Astrocyte (in vitro differentiated cells and primary cell): ENCODE results near the gene AQP12A. TPM values are rescaled to one million over a fixed set of nuclear protein-coding genes. Genes with fewer than 3 reads are reported as not detected.

Experiments
- DNase-seq: peaks from one replicate; pipeline ENCODE4 v3.0.0-alpha.2; 2010; ENCODE audit warnings: low read depth
- FAIRE-seq: peaks from 2 replicates; lab custom pipeline; 2011; peaks lifted over from hg19 to GRCh38; lab: Jason Lieb, UNC
- H2AFZ ChIP-seq: 2 replicates; pipeline ENCODE4 v1.6.0; 2012; ENCODE audit warnings: low read depth, low read length, inconsistent platforms
- H3K27ac ChIP-seq: 2 replicates; pipeline ENCODE4 v1.5.1; 2011; ENCODE audit warnings: low read depth, low read length, inconsistent platforms
- H3K27me3 ChIP-seq: 2 replicates; pipeline ENCODE4 v1.6.0; 2011; ENCODE audit warnings: low read length, inconsistent platforms; ENCODE audit not compliant: insufficient read depth
- H3K36me3 ChIP-seq: 2 replicates; pipeline ENCODE4 v1.5.1; 2011; ENCODE audit warnings: low read length, inconsistent platforms; ENCODE audit not compliant: insufficient read depth
- H3K4me1 ChIP-seq: 2 replicates; pipeline ENCODE4 v1.5.1; 2011; ENCODE audit warnings: low read length, inconsistent platforms; ENCODE audit not compliant: insufficient read depth
- H3K4me2 ChIP-seq: 2 replicates; pipeline ENCODE4 v1.6.0; 2012; ENCODE audit warnings: low read length, inconsistent platforms
- H3K4me3 ChIP-seq: 2 replicates; pipeline ENCODE4 v1.5.1; 2011; ENCODE audit warnings: low read depth, mild to moderate bottlenecking, low read length, inconsistent platforms; ENCODE audit not compliant: insufficient read depth
- H3K79me2 ChIP-seq: 2 replicates; pipeline ENCODE4 v1.6.0; 2012; ENCODE audit warnings: mild to moderate bottlenecking, low read length, inconsistent platforms; ENCODE audit not compliant: insufficient read depth
- H3K9ac ChIP-seq: 2 replicates; pipeline ENCODE4 v1.6.0; 2012; ENCODE audit warnings: mild to moderate bottlenecking, low read length, inconsistent platforms
- H3K9me3 ChIP-seq: 2 replicates; pipeline ENCODE4 v1.5.1; 2012; ENCODE audit warnings: low read depth, mild to moderate bottlenecking, low read length, inconsistent platforms; ENCODE audit not compliant: insufficient read depth
- H4K20me1 ChIP-seq: 2 replicates; pipeline ENCODE4 v1.6.0; 2012; ENCODE audit warnings: low read length, inconsistent platforms; ENCODE audit not compliant: insufficient read depth
- H3K27ac Mint-ChIP-seq: one replicate; pipeline ENCODE4 v1.8.0; 2021; ENCODE audit warnings: mild to moderate bottlenecking, mixed read lengths; ENCODE audit not compliant: unreplicated experiment
- H3K27me3 Mint-ChIP-seq: one replicate; pipeline ENCODE4 v1.8.0; 2021; ENCODE audit warnings: low read depth, mixed read lengths; ENCODE audit not compliant: unreplicated experiment
- H3K36me3 Mint-ChIP-seq: one replicate; pipeline ENCODE4 v1.8.0; 2021; ENCODE audit warnings: low read depth, mixed read lengths; ENCODE audit not compliant: unreplicated experiment
- H3K4me1 Mint-ChIP-seq: one replicate; pipeline ENCODE4 v1.8.0; 2021; ENCODE audit warnings: low read depth, mixed read lengths; ENCODE audit not compliant: unreplicated experiment
- H3K4me3 Mint-ChIP-seq: one replicate; pipeline ENCODE4 v1.8.0; 2021; ENCODE audit warnings: mild to moderate bottlenecking, moderate library complexity, mixed read lengths; ENCODE audit not compliant: unreplicated experiment
- H3K9me3 Mint-ChIP-seq: one replicate; pipeline ENCODE4 v1.8.0; 2021; ENCODE audit warnings: mild to moderate bottlenecking, mixed read lengths; ENCODE audit not compliant: unreplicated experiment
- CTCF ChIP-seq: IDR thresholded peaks from 2 replicates; pipeline ENCODE4 v1.5.1; 2011; ENCODE audit warnings: low read depth, mild to moderate bottlenecking, inconsistent platforms, low read length, moderate library complexity; ENCODE audit not compliant: insufficient read depth
- EZH2 ChIP-seq: IDR thresholded peaks from 2 replicates; pipeline ENCODE4 v1.6.1; 2012; ENCODE audit warnings: mild to moderate bottlenecking, low read length, inconsistent platforms; ENCODE audit not compliant: insufficient read depth
- total RNA-seq: library from RNA; stranded (reverse); gene quantifications from 2 replicates; pipeline ENCODE4 v1.2.1, GENCODE V29; 2021

Gene AQP12A
- total RNA-seq, 1 donor from 2014 or later = not detected

GRCh38 chr2:240717681-240718581 is 26.3 kb downstream of the AQP12A start:
- Histone ChIP-seq H3K36me3 (no peaks in the 10 kb centered on the region), H3K9me3 (no peaks in the 10 kb centered on the region), H3K9ac (no peak overlapping the region), H3K27ac (no peak overlapping the region), H3K4me1 (no peaks in the 10 kb centered on the region), H3K79me2 (no peaks in the 10 kb centered on the region), H3K4me2 (no peak overlapping the region), H3K4me3 (no peak overlapping the region), H3K27me3 (no peaks in the 10 kb centered on the region), H4K20me1 (no peaks in the 10 kb centered on the region), H2AFZ (no peak overlapping the region)
- no peaks in the 10 kb centered on the region for H3K4me1 Mint-ChIP-seq
- no peak overlapping the region for H3K27ac Mint-ChIP-seq
- no peak for DNase-seq
- H3K27me3 Mint-ChIP-seq = peaks cover 20% of the 10 kb centered on the region
- TF ChIP-seq EZH2 (no peak), CTCF (no peak)
- no peaks in the 10 kb centered on the region for H3K9me3 Mint-ChIP-seq
- no peak overlapping the region for H3K4me3 Mint-ChIP-seq
- no peak for FAIRE-seq
- peaks cover 3% of the 10 kb centered on the region for H3K36me3 Mint-ChIP-seq

- DNase-seq (no peak), FAIRE-seq (no peak)
- Histone ChIP-seq H3K27ac (no peak overlapping the region), H3K4me3 (no peak overlapping the region), H3K9me3 (no peaks in the 10 kb centered on the region), H3K27me3 (no peaks in the 10 kb centered on the region), H3K4me1 (no peaks in the 10 kb centered on the region), H3K79me2 (no peaks in the 10 kb centered on the region), H3K9ac (no peak overlapping the region), H3K36me3 (no peaks in the 10 kb centered on the region), H4K20me1 (no peaks in the 10 kb centered on the region), H2AFZ (no peak overlapping the region), H3K4me2 (no peak overlapping the region)
- Mint-ChIP-seq H3K4me3 (no peak overlapping the region), H3K36me3 (peaks cover 3% of the 10 kb centered on the region), H3K27ac (no peak overlapping the region), H3K9me3 (no peaks in the 10 kb centered on the region), H3K4me1 (no peaks in the 10 kb centered on the region), H3K27me3 (peaks cover 17% of the 10 kb centered on the region)
- TF ChIP-seq EZH2 = no peak
These were observed 27.3 kb downstream of the AQP12A start for GRCh38 chr2:240718896-240719490.

- no peaks in the 10 kb centered on the region for H3K9me3 Mint-ChIP-seq
- no peaks in the 10 kb centered on the region for H3K79me2 ChIP-seq
- no peaks in the 10 kb centered on the region for H4K20me1 ChIP-seq
- no peaks in the 10 kb centered on the region for H3K9me3 ChIP-seq
- no peaks in the 10 kb centered on the region for H3K4me1 ChIP-seq
- no peak overlapping the region for H3K27ac Mint-ChIP-seq
- no peaks in the 10 kb centered on the region for H3K27me3 ChIP-seq
- no peak overlapping the region for H3K4me2 ChIP-seq
- no peak overlapping the region for H3K27ac ChIP-seq
- no peak overlapping the region for H3K4me3 Mint-ChIP-seq
- no peak for DNase-seq
- H3K4me1 Mint-ChIP-seq = no peaks in the 10 kb centered on the region
- H3K27me3 Mint-ChIP-seq = peaks cover 15% of the 10 kb centered on the region
- H3K4me3 ChIP-seq = no peak overlapping the region
- no peak overlapping the region for H2AFZ ChIP-seq
- H3K36me3 Mint-ChIP-seq = peaks cover 3% of the 10 kb centered on the region
- no peak for FAIRE-seq
- TF ChIP-seq CTCF = no peak
- TF ChIP-seq EZH2 = no peak
- H3K9ac ChIP-seq = no peak overlapping the region
- no peaks in the 10 kb centered on the region for H3K36me3 ChIP-seq
These were observed 28.2 kb downstream of the AQP12A start for GRCh38 chr2:240719676-240720545.
